ENCODE results near the gene COLGALT1. TPM values are rescaled to one million over a fixed set of nuclear protein-coding genes. Genes with fewer than 3 reads are reported as not detected.

Gene COLGALT1
- total RNA-seq, 1 experiment from 2014 or later, result 80.1 TPM

- POLR2A ChIA-PET, result no interaction called here
- Mint-ChIP-seq H3K4me1 (ENCODE audit: low read depth, unreplicated experiment) (peaks cover 7% of the 10 kb centered on the region), H3K4me3 (ENCODE audit: unreplicated experiment) (no peak overlapping the region), H3K9me3 (ENCODE audit: unreplicated experiment) (no peaks in the 10 kb centered on the region), H3K36me3 (ENCODE audit: insufficient read depth, unreplicated experiment) (peaks cover 7% of the 10 kb centered on the region), H3K27me3 (ENCODE audit: insufficient read depth, unreplicated experiment) (no peaks in the 10 kb centered on the region), H3K27ac (ENCODE audit: unreplicated experiment) (no peak overlapping the region)
- CTCF ChIA-PET, result no interaction called here
- Histone ChIP-seq H3K36me3 (ENCODE audit: control insufficient read depth, insufficient read depth, low read length) (no peaks in the 10 kb centered on the region), H3K4me1 (no peaks in the 10 kb centered on the region), H3K9me3 (no peaks in the 10 kb centered on the region), H3K27me3 (replicated peaks; ENCODE audit: control insufficient read depth, insufficient read depth, low read length) (no peaks in the 10 kb centered on the region; the same call in none of the 2 replicates), H3K4me3 (ENCODE audit: low read depth, low read length) (no peak overlapping the region)
- intact Hi-C loops (cut with micrococcal nuclease; ENCODE audit: unreplicated experiment), result no loop called here
- no peak for TF ChIP-seq CTCF (IDR thresholded peaks at IDR 0.05; ENCODE audit: insufficient read depth in 1 of 2, low read depth in 1 of 2, low read length in 1 of 2, severe bottlenecking in 1 of 2, unreplicated experiment in 1 of 2)
- DNase-seq, result no peak
- no TSS peak for BruUV-seq (replicated peaks)
Measured at GRCh38 chr19:17534767-17535166, 20.7 kb upstream of the COLGALT1 start.

DNA sequence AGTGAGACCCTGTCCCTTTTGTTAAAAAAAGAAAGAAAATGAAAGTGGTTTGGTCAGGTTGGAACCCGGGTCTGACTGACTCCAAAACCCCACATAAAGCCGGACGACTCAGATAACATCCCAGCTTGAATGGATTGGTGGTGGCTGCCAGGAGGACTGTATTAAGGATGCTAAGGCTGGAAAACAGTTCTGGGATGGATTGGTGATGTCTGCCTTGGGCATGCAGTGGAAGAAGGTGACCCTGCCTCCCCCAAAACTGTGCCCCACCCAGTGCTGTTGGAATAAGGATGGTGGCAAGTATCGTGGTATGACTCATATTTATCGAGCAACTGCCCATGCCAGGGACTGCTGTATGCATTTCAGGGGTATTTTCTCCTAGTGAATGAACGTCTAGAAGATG, 18.5 kb upstream of the COLGALT1 start:
- H3K27ac Mint-ChIP-seq (ENCODE audit: unreplicated experiment), result no peak overlapping the region
- Histone ChIP-seq H3K4me3 (ENCODE audit: low read depth, low read length) (no peak overlapping the region), H3K27me3 (replicated peaks; ENCODE audit: control insufficient read depth, insufficient read depth, low read length) (no peaks in the 10 kb centered on the region; the same call in none of the 2 replicates), H3K4me1 (no peaks in the 10 kb centered on the region), H3K36me3 (ENCODE audit: control insufficient read depth, insufficient read depth, low read length) (no peaks in the 10 kb centered on the region), H3K9me3 (no peaks in the 10 kb centered on the region)
- DNase-seq, result no peak
- POLR2A ChIA-PET, result no interaction called here
- intact Hi-C loops (cut with micrococcal nuclease; ENCODE audit: unreplicated experiment), result no loop called here
- no peak overlapping the region for H3K4me3 Mint-ChIP-seq (ENCODE audit: unreplicated experiment)
- H3K9me3 Mint-ChIP-seq (ENCODE audit: unreplicated experiment), result no peaks in the 10 kb centered on the region
- CTCF ChIA-PET, result no interaction called here
- BruUV-seq (replicated peaks), result no TSS peak
- no peaks in the 10 kb centered on the region for H3K27me3 Mint-ChIP-seq (ENCODE audit: insufficient read depth, unreplicated experiment)
- peaks cover 7% of the 10 kb centered on the region for H3K36me3 Mint-ChIP-seq (ENCODE audit: insufficient read depth, unreplicated experiment)
- peaks cover 7% of the 10 kb centered on the region for H3K4me1 Mint-ChIP-seq (ENCODE audit: low read depth, unreplicated experiment)
- TF ChIP-seq CTCF (IDR thresholded peaks at IDR 0.05; ENCODE audit: insufficient read depth in 1 of 2, low read depth in 1 of 2, low read length in 1 of 2, severe bottlenecking in 1 of 2, unreplicated experiment in 1 of 2), result no peak

GRCh38 chr19:17538684-17539237, 16.7 kb upstream of the COLGALT1 start:
- no TSS peak for BruUV-seq (replicated peaks)
- Histone ChIP-seq H3K4me1 (no peaks in the 10 kb centered on the region), H3K36me3 (ENCODE audit: control insufficient read depth, insufficient read depth, low read length) (no peaks in the 10 kb centered on the region), H3K4me3 (ENCODE audit: low read depth, low read length) (peak overlapping the region; percentile 53), H3K9me3 (no peaks in the 10 kb centered on the region), H3K27me3 (replicated peaks; ENCODE audit: control insufficient read depth, insufficient read depth, low read length) (no peaks in the 10 kb centered on the region; the same call in none of the 2 replicates)
- ChIA-PET CTCF (interaction anchor here (0.6 to 1.2 kb wide), 5 partner anchors 8 to 228 kb away, joined by 3 to 10 read pairs (median 3); no protein-coding TSS in a partner anchor), POLR2A (interaction anchor here (0.6 to 1.0 kb wide), 2 partner anchors 67 to 321 kb away, joined by 3 to 4 read pairs; no protein-coding TSS in a partner anchor)
- H3K9me3 Mint-ChIP-seq (ENCODE audit: unreplicated experiment), result no peaks in the 10 kb centered on the region
- TF ChIP-seq CTCF (IDR thresholded peaks at IDR 0.05; ENCODE audit: insufficient read depth in 1 of 2, low read depth in 1 of 2, low read length in 1 of 2, severe bottlenecking in 1 of 2, unreplicated experiment in 1 of 2), result no peak
- DNase-seq, result peak in 1 of 2 experiments; percentile 14
- H3K27me3 Mint-ChIP-seq (ENCODE audit: insufficient read depth, unreplicated experiment), result no peaks in the 10 kb centered on the region
- intact Hi-C loops (cut with micrococcal nuclease; ENCODE audit: unreplicated experiment), result loop anchor here (1.0 kb wide), 1 partner anchor 36 kb away; no protein-coding TSS in a partner anchor
- peaks cover 7% of the 10 kb centered on the region for H3K36me3 Mint-ChIP-seq (ENCODE audit: insufficient read depth, unreplicated experiment)
- peaks cover 7% of the 10 kb centered on the region for H3K4me1 Mint-ChIP-seq (ENCODE audit: low read depth, unreplicated experiment)
- H3K4me3 Mint-ChIP-seq (ENCODE audit: unreplicated experiment), result peak overlapping the region; percentile 80
- H3K27ac Mint-ChIP-seq (ENCODE audit: unreplicated experiment), result no peak overlapping the region
